Colonic mucosa (tissue), 4 donors: ENCODE data around the gene NAALADL1. TPM values are rescaled to one million over a fixed set of nuclear protein-coding genes. Genes with fewer than 3 reads are reported as not detected.

Experiments used
- DNase-seq: peaks from one replicate; pipeline ENCODE4 v3.0.0-alpha.2; 2020
- H3K27ac ChIP-seq: fragments of 200-600 bp; one replicate; pipeline ENCODE4 v1.8.0; 2021
- H3K27me3 ChIP-seq: fragments of 200-600 bp; one replicate; pipeline ENCODE4 v1.8.0; 2021
- H3K36me3 ChIP-seq: fragments of 200-600 bp; one replicate; pipeline ENCODE4 v1.8.0; 2021
- H3K4me1 ChIP-seq: fragments of 200-600 bp; one replicate; pipeline ENCODE4 v1.8.0; 2021; ENCODE audit warnings: mild to moderate bottlenecking
- H3K4me3 ChIP-seq: fragments of 200-600 bp; one replicate; pipeline ENCODE4 v1.8.0; 2021
- H3K9ac ChIP-seq, 2 donors: one replicate each; pipeline ENCODE4 v1.7.0; 2013; ENCODE audit warnings: control low read depth in 2 of 2, low read depth in 2 of 2, low read length in 2 of 2
- H3K9me3 ChIP-seq: fragments of 200-600 bp; one replicate; pipeline ENCODE4 v1.8.0; 2021
- intact Hi-C: fragments of 100-400 bp; cut with DNase I; formaldehyde crosslinking; loops from one replicate; pipeline ENCODE4 v1.14.1; 2022
- total RNA-seq, 2 donors: library from RNA; stranded (reverse); fragmentation: NEBNext Ultra II Directional in 1 of 2; extraction: Animal tissue kit (Norgen Biotek cat#: 25700) in 1 of 2; gene quantifications; one replicate each; pipeline ENCODE4 v1.2.1, GENCODE V29; 2021
- TF ChIP-seq, protein P1 (sequence below): fragments of 200-600 bp; IDR thresholded peaks from one replicate; pipeline ENCODE4 v1.8.0; 2022; ENCODE audit warnings: antibody characterized with exemption, mild to moderate bottlenecking
- donor health status: healthy.
- donor health status: DM: no; HTN: no; CAD: no.
- donor health status: DM: no; HTN: no; CAD: no.

The NAALADL1 gene
- total RNA-seq, 2 donors from 2014 or later: 10.5 to 30.8 TPM

GRCh38 chr11:65040847-65041622 lies 17.3 kb downstream of the NAALADL1 start, which contains the start of gene SAC3D1:
SAC3D1 (plus strand) TSS chr11:65041210; CDS start chr11:65041293, 83 bp downstream.
- H3K4me1 ChIP-seq: peaks cover 4% of the 10 kb centered on the region
- H3K9ac ChIP-seq: peak within 1 kb of the TSS; percentile 70 to 71
- peak within 1 kb of the TSS; percentile 95 for H3K4me3 ChIP-seq
- no peaks in the 10 kb centered on the region for H3K9me3 ChIP-seq
- no peaks in the 10 kb centered on the region for H3K36me3 ChIP-seq
- peak; percentile 93 for DNase-seq
- intact Hi-C loops: no loop called here
- no peaks in the 10 kb centered on the region for H3K27me3 ChIP-seq
- TF ChIP-seq, protein P1, sequence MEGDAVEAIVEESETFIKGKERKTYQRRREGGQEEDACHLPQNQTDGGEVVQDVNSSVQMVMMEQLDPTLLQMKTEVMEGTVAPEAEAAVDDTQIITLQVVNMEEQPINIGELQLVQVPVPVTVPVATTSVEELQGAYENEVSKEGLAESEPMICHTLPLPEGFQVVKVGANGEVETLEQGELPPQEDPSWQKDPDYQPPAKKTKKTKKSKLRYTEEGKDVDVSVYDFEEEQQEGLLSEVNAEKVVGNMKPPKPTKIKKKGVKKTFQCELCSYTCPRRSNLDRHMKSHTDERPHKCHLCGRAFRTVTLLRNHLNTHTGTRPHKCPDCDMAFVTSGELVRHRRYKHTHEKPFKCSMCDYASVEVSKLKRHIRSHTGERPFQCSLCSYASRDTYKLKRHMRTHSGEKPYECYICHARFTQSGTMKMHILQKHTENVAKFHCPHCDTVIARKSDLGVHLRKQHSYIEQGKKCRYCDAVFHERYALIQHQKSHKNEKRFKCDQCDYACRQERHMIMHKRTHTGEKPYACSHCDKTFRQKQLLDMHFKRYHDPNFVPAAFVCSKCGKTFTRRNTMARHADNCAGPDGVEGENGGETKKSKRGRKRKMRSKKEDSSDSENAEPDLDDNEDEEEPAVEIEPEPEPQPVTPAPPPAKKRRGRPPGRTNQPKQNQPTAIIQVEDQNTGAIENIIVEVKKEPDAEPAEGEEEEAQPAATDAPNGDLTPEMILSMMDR: no peak
- peak within 1 kb of the TSS; percentile 94 for H3K27ac ChIP-seq

- Histone ChIP-seq H3K27ac (peak overlapping the region; percentile 94), H3K9me3 (no peaks in the 10 kb centered on the region), H3K4me3 (peak overlapping the region; percentile 95), H3K36me3 (peaks cover 4% of the 10 kb centered on the region), H3K9ac (peak overlapping the region; percentile 70 to 71), H3K4me1 (peaks cover 4% of the 10 kb centered on the region), H3K27me3 (no peaks in the 10 kb centered on the region)
- TF ChIP-seq, protein P1: no peak
- intact Hi-C loops: no loop called here
- DNase-seq: no peak
Observed at GRCh38 chr11:65040520-65040846, 17.9 kb downstream of the NAALADL1 start.

GRCh38 chr11:65036931-65037330 lies 21.4 kb downstream of the NAALADL1 start:
- Histone ChIP-seq H3K9me3 (no peaks in the 10 kb centered on the region), H3K36me3 (peaks cover 7% of the 10 kb centered on the region), H3K9ac (no peak overlapping the region), H3K27me3 (no peaks in the 10 kb centered on the region), H3K4me3 (no peak overlapping the region), H3K27ac (no peak overlapping the region), H3K4me1 (no peaks in the 10 kb centered on the region)
- DNase-seq: no peak
- intact Hi-C loops: no loop called here
- TF ChIP-seq, protein P1: no peak

DNA sequence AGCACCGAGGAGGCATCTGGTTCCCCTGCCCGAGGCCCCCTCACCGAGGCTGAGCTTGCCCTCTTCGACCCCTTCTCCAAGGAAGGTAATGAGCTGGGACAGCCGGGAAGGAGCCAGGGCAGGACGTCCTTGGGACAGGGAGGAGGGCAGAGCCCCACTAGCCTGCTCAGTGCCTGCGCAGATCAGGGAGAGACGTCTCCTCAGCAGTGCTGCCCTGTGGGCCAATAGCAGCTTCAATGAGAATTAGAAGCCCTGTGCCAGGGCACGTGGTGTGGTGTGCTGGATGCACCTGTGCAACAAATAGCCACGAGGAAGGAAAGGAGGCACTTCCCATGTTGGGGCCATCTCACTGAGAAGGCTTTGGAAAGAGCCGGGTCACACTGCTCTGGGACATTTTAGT lies 22.8 kb downstream of the NAALADL1 start:
- intact Hi-C loops: no loop called here
- TF ChIP-seq, protein P1: no peak
- H3K27ac ChIP-seq: no peak overlapping the region
- H3K4me1 ChIP-seq: no peaks in the 10 kb centered on the region
- H3K9ac ChIP-seq: no peak overlapping the region
- no peak for DNase-seq
- no peaks in the 10 kb centered on the region for H3K27me3 ChIP-seq
- H3K9me3 ChIP-seq: no peaks in the 10 kb centered on the region
- H3K36me3 ChIP-seq: peaks cover 7% of the 10 kb centered on the region
- no peak overlapping the region for H3K4me3 ChIP-seq

DNA sequence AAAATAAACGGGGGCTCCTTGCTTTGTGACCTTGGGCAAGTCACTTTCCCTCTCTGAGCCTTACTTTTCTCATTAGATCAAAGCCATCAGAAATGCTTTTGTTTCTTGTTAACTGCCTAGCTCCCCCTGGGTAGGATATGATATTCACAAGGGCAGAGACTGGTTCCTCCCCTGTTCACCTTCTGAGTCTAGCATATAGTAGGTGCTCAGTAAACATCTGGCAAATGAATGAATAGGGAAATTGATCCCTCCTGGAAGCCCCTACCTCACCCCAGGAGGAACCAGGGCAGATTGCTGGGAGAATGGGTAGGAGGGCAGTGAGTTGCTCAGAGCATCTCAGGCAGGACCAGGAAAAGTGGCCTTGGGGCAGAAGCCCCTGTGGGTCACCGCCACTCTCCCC lies 23.9 kb downstream of the NAALADL1 start:
- TF ChIP-seq, protein P1: no peak
- H3K27ac ChIP-seq: no peak overlapping the region
- intact Hi-C loops: no loop called here
- no peaks in the 10 kb centered on the region for H3K27me3 ChIP-seq
- no peaks in the 10 kb centered on the region for H3K4me1 ChIP-seq
- no peak overlapping the region for H3K4me3 ChIP-seq
- peaks cover 7% of the 10 kb centered on the region for H3K36me3 ChIP-seq
- H3K9ac ChIP-seq: no peak overlapping the region
- DNase-seq: no peak
- H3K9me3 ChIP-seq: no peaks in the 10 kb centered on the region
